ENCODE data around the gene SOS1.

GRCh38 chr2:39144416-39144815 is 23.6 kb upstream of the SOS1 start:
- TF ChIP-seq CTCF (CRISPR knock-in tag; IDR thresholded peaks at IDR 0.05) (no peak), PRDM15 (CRISPR knock-in tag; IDR thresholded peaks at IDR 0.05) (no peak), THAP9 (CRISPR knock-in tag; IDR thresholded peaks at IDR 0.05; ENCODE audit: borderline replicate concordance) (no peak), XRCC5 (optimal IDR thresholded peaks at IDR 0.05; ENCODE audit: low read length) (no peak), NFIC (IDR thresholded peaks at IDR 0.05; ENCODE audit: low read length) (no peak), SIN3A (IDR thresholded peaks at IDR 0.05; ENCODE audit: borderline replicate concordance, low read depth, low read length) (no peak), TAF1 (CRISPR knock-in tag; IDR thresholded peaks at IDR 0.05) (no peak), ZNF572 (CRISPR knock-in tag; IDR thresholded peaks at IDR 0.05) (no peak), ZBTB21 (CRISPR knock-in tag; IDR thresholded peaks at IDR 0.05) (no peak), POLR2AphosphoS5 (IDR thresholded peaks at IDR 0.05; ENCODE audit: low read depth, low read length) (no peak), NR1H2 (CRISPR knock-in tag; IDR thresholded peaks at IDR 0.05; ENCODE audit: borderline replicate concordance, low read depth) (no peak), RARA (CRISPR knock-in tag; IDR thresholded peaks at IDR 0.05) (no peak), PHF8 (CRISPR knock-in tag; IDR thresholded peaks at IDR 0.05) (no peak)

Data from HepG2 (cell line).